Measurements from ENCODE around the gene MAD1L1. TPM values are rescaled to one million over a fixed set of nuclear protein-coding genes. Genes with fewer than 3 reads are reported as not detected.

MAD1L1 gene
- total and polyA plus RNA-seq, 3 donors from 2014 or later: 63.1 to 149 (median 94.6) TPM

GRCh38 chr7:2106924-2107323 lies 125.8 kb downstream of the MAD1L1 start:
- TF ChIP-seq POLR2A (IDR thresholded peaks at IDR 0.05) (no peak), CTCF (IDR thresholded peaks at IDR 0.05) (no peak)
- Histone ChIP-seq H3K27me3 (no peaks in the 10 kb centered on the region), H3K9me3 (no peaks in the 10 kb centered on the region), H3K27ac (no peak overlapping the region), H3K4me3 (no peak overlapping the region), H3K4me1 (peaks cover 20% of the 10 kb centered on the region), H3K36me3 (ENCODE audit: low read depth, missing control alignments) (no peaks in the 10 kb centered on the region)
- WGBS, 2 donors: 65 to 83% methylated on average over 5 to 15 of the region's 15 CpGs
- intact Hi-C loops (cut with DNase I; ENCODE audit: low total_unique reads): no loop called here
- no peak for DNase-seq

- Histone ChIP-seq H3K9me3 (no peaks in the 10 kb centered on the region), H3K4me3 (no peak overlapping the region), H3K4me1 (peaks cover 20% of the 10 kb centered on the region), H3K27ac (no peak overlapping the region), H3K36me3 (ENCODE audit: low read depth, missing control alignments) (no peaks in the 10 kb centered on the region), H3K27me3 (no peaks in the 10 kb centered on the region)
- DNase-seq: no peak
- TF ChIP-seq POLR2A (IDR thresholded peaks at IDR 0.05) (no peak), CTCF (IDR thresholded peaks at IDR 0.05) (no peak)
- 94% methylated on average over 9 to 12 of the region's 12 CpGs for WGBS, 2 donors
- intact Hi-C loops (cut with DNase I; ENCODE audit: low total_unique reads): no loop called here
Observed at GRCh38 chr7:2106440-2106839, 126.3 kb downstream of the MAD1L1 start.

GRCh38 chr7:2105917-2106316 lies 126.8 kb downstream of the MAD1L1 start:
- no peaks in the 10 kb centered on the region for H3K27me3 ChIP-seq
- intact Hi-C loops (cut with DNase I; ENCODE audit: low total_unique reads): no loop called here
- WGBS, 2 donors: 91 to 92% methylated on average over 16 to 17 of the region's 17 CpGs
- H3K9me3 ChIP-seq: no peaks in the 10 kb centered on the region
- H3K27ac ChIP-seq: no peak overlapping the region
- DNase-seq: no peak
- H3K36me3 ChIP-seq (ENCODE audit: low read depth, missing control alignments): no peaks in the 10 kb centered on the region
- H3K4me1 ChIP-seq: peaks cover 21% of the 10 kb centered on the region
- TF ChIP-seq POLR2A (IDR thresholded peaks at IDR 0.05) (no peak), CTCF (IDR thresholded peaks at IDR 0.05) (no peak)
- H3K4me3 ChIP-seq: no peak overlapping the region

GRCh38 chr7:2105280-2105679 lies 127.5 kb downstream of the MAD1L1 start:
- H3K36me3 ChIP-seq (ENCODE audit: low read depth, missing control alignments): no peaks in the 10 kb centered on the region
- H3K4me3 ChIP-seq: no peak overlapping the region
- no peak for DNase-seq
- 84 to 85% methylated on average over 5 to 12 of the region's 13 CpGs for WGBS, 2 donors
- peaks cover 27% of the 10 kb centered on the region for H3K4me1 ChIP-seq
- TF ChIP-seq POLR2A (IDR thresholded peaks at IDR 0.05) (no peak), CTCF (IDR thresholded peaks at IDR 0.05) (no peak)
- no peaks in the 10 kb centered on the region for H3K9me3 ChIP-seq
- H3K27me3 ChIP-seq: no peaks in the 10 kb centered on the region
- H3K27ac ChIP-seq: no peak overlapping the region
- intact Hi-C loops (cut with DNase I; ENCODE audit: low total_unique reads): no loop called here

GRCh38 chr7:2104716-2105115 lies 128.0 kb downstream of the MAD1L1 start:
- Histone ChIP-seq H3K4me3 (no peak overlapping the region), H3K36me3 (ENCODE audit: low read depth, missing control alignments) (no peaks in the 10 kb centered on the region), H3K27me3 (no peaks in the 10 kb centered on the region), H3K27ac (no peak overlapping the region), H3K9me3 (no peaks in the 10 kb centered on the region), H3K4me1 (peaks cover 33% of the 10 kb centered on the region)
- DNase-seq: no peak
- WGBS, 2 donors: 25 to 57% methylated on average over 6 to 14 of the region's 14 CpGs
- intact Hi-C loops (cut with DNase I; ENCODE audit: low total_unique reads): no loop called here
- no peak for TF ChIP-seq POLR2A (IDR thresholded peaks at IDR 0.05)
- TF ChIP-seq CTCF (IDR thresholded peaks at IDR 0.05): no peak
